HG03432 (cell line): ENCODE measurements around the gene NGRN.
"Not testable (repeated sequence)": the region's sequence is repeated elsewhere in the genome, so short reads cannot be mapped to it uniquely, and the experiment has no call there.

Experiments used
- ATAC-seq: cut with Tn5 transposase; IDR thresholded peaks from one replicate; pipeline ENCODE4 v1.9.1; 2021; ENCODE audit warnings: mild to moderate bottlenecking, moderate library complexity; ENCODE audit not compliant: unreplicated experiment

Gene NGRN

GRCh38 chr15:90234096-90234988 is 31.1 kb upstream of the NGRN start, which contains the start of gene GDPGP1:
Gene GDPGP1, plus strand, starts transcription at chr15:90234209. Its CDS starts 6,700 bp downstream, at chr15:90240909.
- peak; percentile 69 for ATAC-seq

GRCh38 chr15:90239371-90239770 is 26.1 kb upstream of the NGRN start:
- no peak for ATAC-seq

- ATAC-seq = no peak
Observed at GRCh38 chr15:90240856-90241255, 24.6 kb upstream of the NGRN start.

- ATAC-seq = no peak
Observed at GRCh38 chr15:90241343-90242192, 23.9 kb upstream of the NGRN start.

GRCh38 chr15:90243943-90244639 is 21.4 kb upstream of the NGRN start:
- ATAC-seq = no peak

GRCh38 chr15:90248789-90249202 is 16.7 kb upstream of the NGRN start:
- ATAC-seq = no peak

- peak; percentile 85 for ATAC-seq
Observed at GRCh38 chr15:90249203-90249863, 16.1 kb upstream of the NGRN start, which contains the start of gene TTLL13. Gene TTLL13, plus strand, starts transcription at chr15:90249556. Its CDS starts 1,075 bp downstream, at chr15:90250631.

GRCh38 chr15:90257776-90258175 is 7.7 kb upstream of the NGRN start:
- ATAC-seq = no peak

- ATAC-seq = peak; percentile 82
Observed at GRCh38 chr15:90259524-90259923, 5.9 kb upstream of the NGRN start.

- ATAC-seq = not testable (repeated sequence)
Observed at GRCh38 chr15:90260731-90261130, 4.7 kb upstream of the NGRN start.

GRCh38 chr15:90261811-90262210 is 3.7 kb upstream of the NGRN start:
- no peak for ATAC-seq

GRCh38 chr15:90262426-90262825 is 3.0 kb upstream of the NGRN start:
- ATAC-seq = no peak

- ATAC-seq = no peak
Observed at GRCh38 chr15:90264671-90265070, 801 bp upstream of the NGRN start.

GRCh38 chr15:90266061-90266431 is 574 bp downstream of the NGRN start:
- ATAC-seq = no peak

- ATAC-seq = no peak
Observed at GRCh38 chr15:90266485-90266884, 1.0 kb downstream of the NGRN start.

GRCh38 chr15:90268415-90268814 is 2.9 kb downstream of the NGRN start:
- ATAC-seq = no peak

- no peak for ATAC-seq
Observed at GRCh38 chr15:90270502-90271150, 5.2 kb downstream of the NGRN start.

GRCh38 chr15:90271459-90272166 is 6.1 kb downstream of the NGRN start:
- no peak for ATAC-seq

- ATAC-seq = not testable (repeated sequence)
Observed at GRCh38 chr15:90278467-90278866, 13.0 kb downstream of the NGRN start.
